ENCODE results near the gene TM4SF4.

DNA sequence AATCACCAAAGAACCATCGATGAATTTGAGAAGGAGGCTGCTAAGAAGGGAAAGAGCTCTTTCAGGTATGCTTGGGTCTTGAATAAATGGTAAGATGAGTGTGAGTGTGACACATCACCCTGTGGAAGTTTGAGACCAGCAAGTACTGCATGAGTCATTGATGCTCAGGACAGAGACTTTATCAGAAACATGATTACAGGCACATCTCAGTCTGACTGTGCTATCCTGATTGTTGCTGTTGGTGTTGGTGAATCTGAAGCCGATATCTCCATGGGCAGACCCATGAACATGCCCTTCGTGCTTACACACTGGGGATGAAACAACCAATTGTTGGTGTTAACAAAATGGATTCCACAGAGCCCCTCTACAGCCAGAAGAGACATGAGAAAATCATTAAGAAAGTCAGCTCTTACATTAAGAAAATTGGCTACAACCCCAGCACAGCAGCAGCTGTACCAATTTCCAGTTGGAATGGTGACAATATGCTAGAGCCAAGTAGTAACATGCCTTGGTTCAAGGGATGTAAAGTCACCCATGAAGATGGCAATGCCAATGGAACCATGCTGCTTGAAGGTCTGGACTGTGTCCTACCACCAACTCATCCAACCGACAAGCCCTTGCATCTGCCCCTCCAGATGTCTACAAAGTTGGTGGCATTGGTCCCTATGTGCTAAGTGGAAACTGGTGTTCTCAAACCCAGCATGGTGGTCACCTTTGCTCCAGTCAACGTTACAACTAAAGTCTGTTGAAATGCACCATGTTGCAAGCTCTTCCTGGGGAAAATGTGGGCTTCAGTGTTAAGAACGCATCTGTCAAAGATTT lies 20.5 kb downstream of the TM4SF4 start:
- TF ChIP-seq, protein P1, sequence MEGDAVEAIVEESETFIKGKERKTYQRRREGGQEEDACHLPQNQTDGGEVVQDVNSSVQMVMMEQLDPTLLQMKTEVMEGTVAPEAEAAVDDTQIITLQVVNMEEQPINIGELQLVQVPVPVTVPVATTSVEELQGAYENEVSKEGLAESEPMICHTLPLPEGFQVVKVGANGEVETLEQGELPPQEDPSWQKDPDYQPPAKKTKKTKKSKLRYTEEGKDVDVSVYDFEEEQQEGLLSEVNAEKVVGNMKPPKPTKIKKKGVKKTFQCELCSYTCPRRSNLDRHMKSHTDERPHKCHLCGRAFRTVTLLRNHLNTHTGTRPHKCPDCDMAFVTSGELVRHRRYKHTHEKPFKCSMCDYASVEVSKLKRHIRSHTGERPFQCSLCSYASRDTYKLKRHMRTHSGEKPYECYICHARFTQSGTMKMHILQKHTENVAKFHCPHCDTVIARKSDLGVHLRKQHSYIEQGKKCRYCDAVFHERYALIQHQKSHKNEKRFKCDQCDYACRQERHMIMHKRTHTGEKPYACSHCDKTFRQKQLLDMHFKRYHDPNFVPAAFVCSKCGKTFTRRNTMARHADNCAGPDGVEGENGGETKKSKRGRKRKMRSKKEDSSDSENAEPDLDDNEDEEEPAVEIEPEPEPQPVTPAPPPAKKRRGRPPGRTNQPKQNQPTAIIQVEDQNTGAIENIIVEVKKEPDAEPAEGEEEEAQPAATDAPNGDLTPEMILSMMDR (IDR thresholded peaks at IDR 0.05): no peak
- TF ChIP-seq POLR2AphosphoS5 (IDR thresholded peaks at IDR 0.05): no peak

All from suprapubic skin (tissue), 3 donors.